Stomach smooth muscle (tissue), 2 donors: ENCODE measurements around the gene MEGF11.

Source experiments
- H3K27ac ChIP-seq: one replicate; pipeline ENCODE4 v1.7.0; 2013; ENCODE audit warnings: mild to moderate bottlenecking, low read length, inconsistent platforms
- H3K27me3 ChIP-seq, 2 donors: one replicate each; pipeline ENCODE4 v1.7.0; 2013; ENCODE audit warnings: low read length in 2 of 2; ENCODE audit not compliant: insufficient read depth in 2 of 2, control insufficient read depth in 1 of 2
- H3K36me3 ChIP-seq, 2 donors: one replicate each; pipeline ENCODE4 v1.7.0; 2013; ENCODE audit warnings: low read length in 2 of 2; ENCODE audit not compliant: control insufficient read depth in 2 of 2, insufficient read depth in 2 of 2
- H3K4me1 ChIP-seq: one replicate; pipeline ENCODE4 v1.7.0; 2013; ENCODE audit warnings: low read length; ENCODE audit not compliant: control insufficient read depth, insufficient read depth
- H3K4me3 ChIP-seq, 2 donors: one replicate each; pipeline ENCODE4 v1.7.0; 2013; ENCODE audit warnings: low read length in 2 of 2
- H3K9ac ChIP-seq, 2 donors: one replicate each; pipeline ENCODE4 v1.7.0; 2013; ENCODE audit warnings: low read length in 2 of 2, mild to moderate bottlenecking in 1 of 2
- H3K9me3 ChIP-seq, 2 donors: one replicate each; pipeline ENCODE4 v1.7.0; 2013; ENCODE audit warnings: low read length in 2 of 2; ENCODE audit not compliant: control insufficient read depth in 2 of 2
- donor health status: healthy.
- donor health status: Pancreatic carcinoma.

MEGF11 gene

GRCh38 chr15:66290518-66290917, 37.0 kb upstream of the MEGF11 start:
- H3K27ac ChIP-seq = no peak overlapping the region
- H3K36me3 ChIP-seq = no peaks in the 10 kb centered on the region
- no peaks in the 10 kb centered on the region for H3K27me3 ChIP-seq
- no peak overlapping the region for H3K4me3 ChIP-seq
- no peak overlapping the region for H3K9ac ChIP-seq
- no peaks in the 10 kb centered on the region for H3K9me3 ChIP-seq
- peaks cover 26% of the 10 kb centered on the region for H3K4me1 ChIP-seq

- Histone ChIP-seq H3K9ac (no peak overlapping the region), H3K4me1 (peaks cover 26% of the 10 kb centered on the region), H3K4me3 (no peak overlapping the region), H3K27me3 (no peaks in the 10 kb centered on the region), H3K36me3 (no peaks in the 10 kb centered on the region), H3K27ac (no peak overlapping the region), H3K9me3 (no peaks in the 10 kb centered on the region)
Observed at GRCh38 chr15:66290007-66290406, 36.5 kb upstream of the MEGF11 start.

GRCh38 chr15:66288551-66289185, 35.1 kb upstream of the MEGF11 start:
- H3K9me3 ChIP-seq = no peaks in the 10 kb centered on the region
- H3K9ac ChIP-seq = no peak overlapping the region
- H3K4me3 ChIP-seq = no peak overlapping the region

GRCh38 chr15:66288093-66288492, 34.5 kb upstream of the MEGF11 start:
- no peaks in the 10 kb centered on the region for H3K9me3 ChIP-seq
- H3K27ac ChIP-seq = no peak overlapping the region
- H3K4me3 ChIP-seq = no peak overlapping the region
- no peaks in the 10 kb centered on the region for H3K36me3 ChIP-seq
- H3K27me3 ChIP-seq = no peaks in the 10 kb centered on the region
- H3K9ac ChIP-seq = no peak overlapping the region
- peaks cover 19% of the 10 kb centered on the region for H3K4me1 ChIP-seq

More at GRCh38 chr15:66288551-66289185, 35.1 kb upstream of the MEGF11 start:
- Histone ChIP-seq H3K36me3 (no peaks in the 10 kb centered on the region), H3K4me1 (peaks cover 19% of the 10 kb centered on the region), H3K27ac (no peak overlapping the region), H3K27me3 (no peaks in the 10 kb centered on the region)

- H3K9ac ChIP-seq = no peak overlapping the region
Observed at GRCh38 chr15:66287461-66288057, 34.0 kb upstream of the MEGF11 start.

GRCh38 chr15:66285533-66286280, 32.2 kb upstream of the MEGF11 start:
- no peak overlapping the region for H3K4me3 ChIP-seq
- H3K9me3 ChIP-seq = no peaks in the 10 kb centered on the region
- peaks cover 4% of the 10 kb centered on the region for H3K4me1 ChIP-seq
- H3K9ac ChIP-seq = no peak overlapping the region
- no peak overlapping the region for H3K27ac ChIP-seq
- no peaks in the 10 kb centered on the region for H3K36me3 ChIP-seq
- no peaks in the 10 kb centered on the region for H3K27me3 ChIP-seq

More at GRCh38 chr15:66287461-66288057, 34.0 kb upstream of the MEGF11 start:
- Histone ChIP-seq H3K27me3 (no peaks in the 10 kb centered on the region), H3K36me3 (no peaks in the 10 kb centered on the region), H3K9me3 (no peaks in the 10 kb centered on the region), H3K4me3 (no peak overlapping the region), H3K4me1 (peaks cover 14% of the 10 kb centered on the region), H3K27ac (no peak overlapping the region)

- Histone ChIP-seq H3K36me3 (no peaks in the 10 kb centered on the region), H3K27me3 (no peaks in the 10 kb centered on the region), H3K9ac (no peak overlapping the region), H3K4me3 (no peak overlapping the region), H3K27ac (no peak overlapping the region), H3K9me3 (no peaks in the 10 kb centered on the region), H3K4me1 (peaks cover 4% of the 10 kb centered on the region)
Observed at GRCh38 chr15:66284271-66284670, 30.7 kb upstream of the MEGF11 start.

- Histone ChIP-seq H3K9me3 (peaks cover 0 to 3% of the 10 kb centered on the region in 2 donors), H3K9ac (no peak overlapping the region), H3K27me3 (no peaks in the 10 kb centered on the region), H3K36me3 (no peaks in the 10 kb centered on the region), H3K4me3 (no peak overlapping the region), H3K4me1 (no peaks in the 10 kb centered on the region), H3K27ac (no peak overlapping the region)
Observed at GRCh38 chr15:66278671-66279070, 25.1 kb upstream of the MEGF11 start.

GRCh38 chr15:66278056-66278455, 24.5 kb upstream of the MEGF11 start:
- Histone ChIP-seq H3K27ac (no peak overlapping the region), H3K4me3 (no peak overlapping the region), H3K27me3 (no peaks in the 10 kb centered on the region), H3K9ac (no peak overlapping the region), H3K36me3 (no peaks in the 10 kb centered on the region), H3K9me3 (peaks cover 0 to 3% of the 10 kb centered on the region in 2 donors), H3K4me1 (no peaks in the 10 kb centered on the region)

GRCh38 chr15:66276546-66276945, 23.0 kb upstream of the MEGF11 start:
- Histone ChIP-seq H3K9ac (no peak overlapping the region), H3K36me3 (no peaks in the 10 kb centered on the region), H3K9me3 (peaks cover 0 to 3% of the 10 kb centered on the region in 2 donors), H3K4me3 (no peak overlapping the region), H3K4me1 (no peaks in the 10 kb centered on the region), H3K27me3 (no peaks in the 10 kb centered on the region), H3K27ac (no peak overlapping the region)

GRCh38 chr15:66275352-66275751, 21.8 kb upstream of the MEGF11 start:
- Histone ChIP-seq H3K27me3 (no peaks in the 10 kb centered on the region), H3K27ac (no peak overlapping the region), H3K9me3 (peaks cover 0 to 3% of the 10 kb centered on the region in 2 donors), H3K4me1 (no peaks in the 10 kb centered on the region), H3K9ac (no peak overlapping the region), H3K4me3 (no peak overlapping the region), H3K36me3 (no peaks in the 10 kb centered on the region)
